Neutrophil (primary cell): ENCODE results near the gene PYM1.

Experiments used
- H3K27ac ChIP-seq: fragments of 200-600 bp; sonication (generic); 2 replicates; pipeline ENCODE4 v1.5.1; 2016; ENCODE audit warnings: mild to moderate bottlenecking, moderate library complexity
- H3K27me3 ChIP-seq: fragments of 200-600 bp; sonication (generic); 2 replicates; pipeline ENCODE4 v1.6.0; 2016; ENCODE audit warnings: mild to moderate bottlenecking
- H3K36me3 ChIP-seq: fragments of 200-600 bp; sonication (generic); 2 replicates; pipeline ENCODE4 v1.5.1; 2017
- H3K4me1 ChIP-seq, 2 experiments: fragments of 200-600 bp in 1 of 2; sonication (generic) in 1 of 2; 1 replicate in 1 of 2; 2 replicates in 1 of 2; pipeline versions ENCODE4 v1.5.1 to v1.6.1; 2013 to 2016; ENCODE audit warnings: low read depth in 1 of 2, low read length in 1 of 2, mild to moderate bottlenecking in 1 of 2, moderate library complexity in 1 of 2; ENCODE audit not compliant: control insufficient read depth in 1 of 2, insufficient read depth in 1 of 2
- H3K4me3 ChIP-seq, 2 experiments: fragments of 200-600 bp in 1 of 2; sonication (generic) in 1 of 2; 1 replicate in 1 of 2; 2 replicates in 1 of 2; pipeline ENCODE4 v1.5.1; 2013 to 2016; ENCODE audit warnings: low read depth in 1 of 2, low read length in 1 of 2, mild to moderate bottlenecking in 1 of 2, moderate library complexity in 1 of 2
- H3K9me3 ChIP-seq: fragments of 200-600 bp; sonication (generic); 2 replicates; pipeline ENCODE4 v1.5.1; 2016
- TF ChIP-seq, protein P1 (sequence below): fragments of 200-600 bp; sonication (generic); IDR thresholded peaks from 2 replicates; pipeline ENCODE4 v1.5.1; 2016; ENCODE audit warnings: antibody characterized with exemption

Gene PYM1

GRCh38 chr12:55861871-55862270 lies 65.8 kb downstream of the PYM1 start:
- Histone ChIP-seq H3K36me3 (no peaks in the 10 kb centered on the region), H3K27ac (no peak overlapping the region), H3K4me3 (no peak overlapping the region), H3K9me3 (no peaks in the 10 kb centered on the region), H3K27me3 (no peaks in the 10 kb centered on the region), H3K4me1 (no peaks in the 10 kb centered on the region)
- TF ChIP-seq, protein P1, sequence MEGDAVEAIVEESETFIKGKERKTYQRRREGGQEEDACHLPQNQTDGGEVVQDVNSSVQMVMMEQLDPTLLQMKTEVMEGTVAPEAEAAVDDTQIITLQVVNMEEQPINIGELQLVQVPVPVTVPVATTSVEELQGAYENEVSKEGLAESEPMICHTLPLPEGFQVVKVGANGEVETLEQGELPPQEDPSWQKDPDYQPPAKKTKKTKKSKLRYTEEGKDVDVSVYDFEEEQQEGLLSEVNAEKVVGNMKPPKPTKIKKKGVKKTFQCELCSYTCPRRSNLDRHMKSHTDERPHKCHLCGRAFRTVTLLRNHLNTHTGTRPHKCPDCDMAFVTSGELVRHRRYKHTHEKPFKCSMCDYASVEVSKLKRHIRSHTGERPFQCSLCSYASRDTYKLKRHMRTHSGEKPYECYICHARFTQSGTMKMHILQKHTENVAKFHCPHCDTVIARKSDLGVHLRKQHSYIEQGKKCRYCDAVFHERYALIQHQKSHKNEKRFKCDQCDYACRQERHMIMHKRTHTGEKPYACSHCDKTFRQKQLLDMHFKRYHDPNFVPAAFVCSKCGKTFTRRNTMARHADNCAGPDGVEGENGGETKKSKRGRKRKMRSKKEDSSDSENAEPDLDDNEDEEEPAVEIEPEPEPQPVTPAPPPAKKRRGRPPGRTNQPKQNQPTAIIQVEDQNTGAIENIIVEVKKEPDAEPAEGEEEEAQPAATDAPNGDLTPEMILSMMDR: no peak

GRCh38 chr12:55861396-55861795 lies 66.3 kb downstream of the PYM1 start:
- Histone ChIP-seq H3K4me3 (no peak overlapping the region), H3K36me3 (no peaks in the 10 kb centered on the region), H3K27me3 (no peaks in the 10 kb centered on the region), H3K4me1 (no peaks in the 10 kb centered on the region), H3K27ac (no peak overlapping the region), H3K9me3 (no peaks in the 10 kb centered on the region)
- TF ChIP-seq, protein P1: no peak

DNA sequence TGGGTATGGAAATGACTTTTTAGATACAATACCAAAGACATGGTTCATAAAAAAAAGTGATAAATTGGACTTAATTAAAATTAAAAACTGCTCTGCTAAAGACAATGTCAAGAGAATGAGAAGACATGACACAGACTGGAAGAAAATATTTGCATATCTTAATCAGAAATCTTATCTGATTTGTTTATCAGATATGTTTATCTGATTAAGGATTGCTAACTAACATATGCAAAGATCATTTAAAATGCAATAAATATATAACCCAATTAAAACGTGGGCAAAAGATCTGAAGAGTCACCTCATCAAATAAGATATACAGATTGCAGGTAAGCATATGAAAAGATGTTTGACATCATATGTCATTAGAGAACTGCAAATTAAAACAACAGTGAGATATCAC lies 75.0 kb downstream of the PYM1 start:
- no peaks in the 10 kb centered on the region for H3K9me3 ChIP-seq
- no peak overlapping the region for H3K4me3 ChIP-seq
- no peaks in the 10 kb centered on the region for H3K36me3 ChIP-seq
- no peak overlapping the region for H3K27ac ChIP-seq
- TF ChIP-seq, protein P1: no peak
- H3K4me1 ChIP-seq: no peaks in the 10 kb centered on the region
- H3K27me3 ChIP-seq: no peaks in the 10 kb centered on the region
